Limb (tissue), 2 donors: ENCODE data around the gene SPESP1.

Experiments used
- DNase-seq, 2 donors: peaks; one replicate each; pipeline ENCODE4 v3.0.0-alpha.2; 2016; ENCODE audit errors: extremely low spot score in 2 of 2

Gene SPESP1

GRCh38 chr15:68930268-68931022, at the start of gene SPESP1:
TSS of gene SPESP1 (plus strand) at chr15:68930525. CDS start at chr15:68930654, 129 bp downstream.
- DNase-seq = peak; percentile 44 to 84

- DNase-seq = peak; percentile 53 to 58
Observed at GRCh38 chr15:68885070-68885469, 45.3 kb upstream of the SPESP1 start.

GRCh38 chr15:68887120-68887519, 43.2 kb upstream of the SPESP1 start:
- no peak for DNase-seq

GRCh38 chr15:68887819-68888218, 42.5 kb upstream of the SPESP1 start:
- no peak for DNase-seq

- DNase-seq = no peak
Observed at GRCh38 chr15:68888419-68888818, 41.9 kb upstream of the SPESP1 start.

GRCh38 chr15:68894208-68894607, 36.1 kb upstream of the SPESP1 start:
- DNase-seq = no peak

- DNase-seq = no peak
Observed at GRCh38 chr15:68896178-68896577, 34.1 kb upstream of the SPESP1 start.

GRCh38 chr15:68897016-68897415, 33.3 kb upstream of the SPESP1 start:
- DNase-seq = no peak

- DNase-seq = no peak
Observed at GRCh38 chr15:68900027-68900426, 30.3 kb upstream of the SPESP1 start.

- DNase-seq = no peak
Observed at GRCh38 chr15:68907396-68907923, 22.9 kb upstream of the SPESP1 start.

- DNase-seq = no peak
Observed at GRCh38 chr15:68909601-68910100, 20.7 kb upstream of the SPESP1 start.

- DNase-seq = no peak
Observed at GRCh38 chr15:68910341-68910740, 20.0 kb upstream of the SPESP1 start.

- no peak for DNase-seq
Observed at GRCh38 chr15:68910816-68911215, 19.5 kb upstream of the SPESP1 start.

- DNase-seq = no peak
Observed at GRCh38 chr15:68921926-68922325, 8.4 kb upstream of the SPESP1 start.

- peak; percentile 83 to 91 for DNase-seq
Observed at GRCh38 chr15:68924866-68925560, 5.3 kb upstream of the SPESP1 start.

- no peak for DNase-seq
Observed at GRCh38 chr15:68933001-68933400, 2.7 kb downstream of the SPESP1 start.

- no peak for DNase-seq
Observed at GRCh38 chr15:68934341-68934740, 4.0 kb downstream of the SPESP1 start.

GRCh38 chr15:68935400-68935937, 5.1 kb downstream of the SPESP1 start:
- no peak for DNase-seq

- no peak for DNase-seq
Observed at GRCh38 chr15:68939501-68939900, 9.2 kb downstream of the SPESP1 start.

- no peak for DNase-seq
Observed at GRCh38 chr15:68951813-68952212, 21.5 kb downstream of the SPESP1 start.

GRCh38 chr15:68957696-68958095, 27.4 kb downstream of the SPESP1 start:
- no peak for DNase-seq

GRCh38 chr15:68958597-68958996, 28.3 kb downstream of the SPESP1 start:
- no peak for DNase-seq
